ENCODE data around the gene TNRC18.

Gene TNRC18

DNA sequence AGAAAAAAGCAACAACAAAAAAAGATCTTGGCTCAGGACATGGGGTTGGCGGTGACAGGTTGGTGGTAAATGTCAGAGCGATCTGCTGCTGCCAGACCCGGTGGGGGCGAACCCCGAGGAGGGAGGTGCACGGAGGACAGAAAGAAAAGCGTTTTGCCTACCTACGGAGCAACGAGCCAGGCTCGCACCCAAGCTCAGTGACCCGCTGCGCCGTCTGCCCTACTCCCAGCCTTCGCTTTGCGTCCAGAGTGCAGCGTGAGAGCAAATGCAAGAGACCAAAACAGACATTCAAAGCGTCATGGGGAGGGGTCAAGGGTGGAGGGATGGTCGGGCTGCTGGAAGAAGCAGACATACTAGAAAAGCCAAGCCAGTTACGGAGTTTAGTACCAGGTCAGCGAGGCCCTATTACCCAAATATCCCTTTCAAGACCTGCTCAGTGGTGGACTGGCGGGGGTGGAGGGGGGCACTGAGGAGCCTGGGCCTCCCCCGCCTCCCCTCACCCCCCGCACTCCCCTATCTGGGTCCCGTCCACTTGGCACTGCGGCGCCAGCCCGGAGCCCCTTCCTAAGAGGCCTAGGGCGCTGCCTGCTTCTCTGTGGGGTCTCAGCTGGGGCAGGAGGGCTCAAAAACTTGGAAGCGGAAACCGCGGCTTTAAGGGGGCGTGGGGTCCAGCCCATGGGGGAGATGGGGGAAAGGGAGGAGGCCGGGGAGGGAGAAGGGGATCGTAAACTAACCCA, 74.0 kb downstream of the TNRC18 start:
- no peak overlapping the region for H3K4me3 ChIP-seq (IDR thresholded peaks at IDR 0.05; ENCODE audit: insufficient read depth, low read depth, low read length)
- no peaks in the 10 kb centered on the region for H3K36me3 ChIP-seq (ENCODE audit: insufficient read depth)
- H3K27me3 ChIP-seq (ENCODE audit: insufficient read depth, low read depth), result no peaks in the 10 kb centered on the region

DNA sequence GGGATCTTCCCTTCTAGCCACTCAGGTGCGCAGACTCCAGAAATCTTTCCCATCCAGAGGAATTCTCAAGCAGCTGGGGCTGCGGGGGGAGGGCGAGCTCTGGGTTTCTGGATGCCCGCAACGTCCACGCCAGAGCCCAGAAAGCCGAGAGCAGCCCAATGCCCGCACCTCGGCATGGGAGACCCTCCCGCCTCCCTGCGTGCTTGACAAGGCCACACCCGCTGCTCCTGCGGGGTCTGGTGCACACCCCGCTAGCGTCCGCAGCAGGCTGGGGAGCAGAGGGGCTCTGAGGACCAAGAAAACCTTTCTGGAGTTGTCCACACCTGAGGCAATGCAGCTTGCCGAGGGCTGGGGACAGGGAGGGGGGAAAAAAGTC, 74.6 kb downstream of the TNRC18 start:
- TF ChIP-seq, protein P1, sequence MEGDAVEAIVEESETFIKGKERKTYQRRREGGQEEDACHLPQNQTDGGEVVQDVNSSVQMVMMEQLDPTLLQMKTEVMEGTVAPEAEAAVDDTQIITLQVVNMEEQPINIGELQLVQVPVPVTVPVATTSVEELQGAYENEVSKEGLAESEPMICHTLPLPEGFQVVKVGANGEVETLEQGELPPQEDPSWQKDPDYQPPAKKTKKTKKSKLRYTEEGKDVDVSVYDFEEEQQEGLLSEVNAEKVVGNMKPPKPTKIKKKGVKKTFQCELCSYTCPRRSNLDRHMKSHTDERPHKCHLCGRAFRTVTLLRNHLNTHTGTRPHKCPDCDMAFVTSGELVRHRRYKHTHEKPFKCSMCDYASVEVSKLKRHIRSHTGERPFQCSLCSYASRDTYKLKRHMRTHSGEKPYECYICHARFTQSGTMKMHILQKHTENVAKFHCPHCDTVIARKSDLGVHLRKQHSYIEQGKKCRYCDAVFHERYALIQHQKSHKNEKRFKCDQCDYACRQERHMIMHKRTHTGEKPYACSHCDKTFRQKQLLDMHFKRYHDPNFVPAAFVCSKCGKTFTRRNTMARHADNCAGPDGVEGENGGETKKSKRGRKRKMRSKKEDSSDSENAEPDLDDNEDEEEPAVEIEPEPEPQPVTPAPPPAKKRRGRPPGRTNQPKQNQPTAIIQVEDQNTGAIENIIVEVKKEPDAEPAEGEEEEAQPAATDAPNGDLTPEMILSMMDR (conservative IDR thresholded peaks at IDR 0.05; ENCODE audit: low read depth, low read length), result no peak
- H4K20me1 ChIP-seq (ENCODE audit: insufficient read depth), result no peaks in the 10 kb centered on the region
- no peaks in the 10 kb centered on the region for H3K27me3 ChIP-seq (ENCODE audit: insufficient read depth, low read depth)
- no peaks in the 10 kb centered on the region for H3K36me3 ChIP-seq (ENCODE audit: insufficient read depth)
- H3K27ac ChIP-seq, result no peak overlapping the region
- H3K4me3 ChIP-seq (IDR thresholded peaks at IDR 0.05; ENCODE audit: insufficient read depth, low read depth, low read length), result no peak overlapping the region
- H3K79me2 ChIP-seq (ENCODE audit: insufficient read depth, low read depth), result peaks cover 17% of the 10 kb centered on the region; the same call in 1 of the 2 replicates
- no peak overlapping the region for H2AFZ ChIP-seq (ENCODE audit: low read depth)
- no peak overlapping the region for H3K9ac ChIP-seq
- peaks cover 15% of the 10 kb centered on the region for H3K4me1 ChIP-seq (ENCODE audit: low read depth, poor library complexity, severe bottlenecking)
- H3K4me2 ChIP-seq, result no peak overlapping the region

More for the DNA sequence above, 74.0 kb downstream of the TNRC18 start:
- Histone ChIP-seq H3K4me2 (no peak overlapping the region), H3K27ac (no peak overlapping the region), H3K9ac (no peak overlapping the region), H4K20me1 (ENCODE audit: insufficient read depth) (no peaks in the 10 kb centered on the region), H3K4me1 (ENCODE audit: low read depth, poor library complexity, severe bottlenecking) (peaks cover 22% of the 10 kb centered on the region), H3K79me2 (ENCODE audit: insufficient read depth, low read depth) (peaks cover 17% of the 10 kb centered on the region; the same call in 1 of the 2 replicates), H2AFZ (ENCODE audit: low read depth) (no peak overlapping the region)
- TF ChIP-seq, protein P1 (conservative IDR thresholded peaks at IDR 0.05; ENCODE audit: low read depth, low read length), result no peak

DNA sequence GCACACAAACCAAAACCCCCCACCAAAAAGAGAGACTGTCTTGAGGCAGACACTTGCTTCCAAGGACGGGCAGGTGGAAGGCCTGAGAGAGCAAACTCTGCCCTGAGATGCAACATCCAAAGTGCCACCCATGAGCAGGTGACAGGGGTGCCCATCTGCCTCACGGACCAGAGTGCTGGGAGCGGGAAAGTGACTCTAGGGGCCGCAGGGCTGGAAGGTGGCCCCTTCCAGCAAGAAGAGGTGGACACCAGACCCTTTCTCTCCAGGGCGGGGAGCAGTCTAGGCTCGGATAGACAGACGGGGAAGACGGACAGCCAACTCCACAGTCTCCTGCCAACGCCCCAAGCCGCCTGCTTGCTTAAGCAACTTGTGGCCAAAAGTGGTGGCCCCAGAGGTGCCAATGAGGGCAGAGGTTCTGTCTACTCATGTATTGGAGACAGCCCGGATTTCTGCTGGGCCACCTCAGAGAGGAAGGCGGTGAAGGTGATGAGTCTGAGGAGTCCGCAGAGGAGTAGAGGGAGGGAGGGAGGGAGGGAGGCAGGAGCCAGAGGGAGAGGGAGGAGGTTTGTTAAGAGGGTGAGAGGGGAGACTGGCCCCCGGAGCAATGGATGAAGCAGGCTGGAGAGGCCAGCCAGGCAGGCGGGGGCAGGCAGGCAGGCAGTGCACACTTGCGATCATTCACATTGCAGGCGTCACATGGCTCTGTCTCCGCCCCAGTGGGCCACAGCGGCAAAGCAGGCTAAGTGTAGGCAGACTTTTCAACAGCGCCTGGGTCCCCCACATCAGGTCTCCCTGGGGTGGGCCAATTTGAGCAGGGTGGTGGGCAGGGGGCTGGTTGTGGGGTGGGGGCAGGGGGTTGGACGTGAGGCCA, 75.3 kb downstream of the TNRC18 start:
- no peak overlapping the region for H3K4me2 ChIP-seq
- no peak overlapping the region for H2AFZ ChIP-seq (ENCODE audit: low read depth)
- no peak overlapping the region for H3K9ac ChIP-seq
- H3K27me3 ChIP-seq (ENCODE audit: insufficient read depth, low read depth), result no peaks in the 10 kb centered on the region
- no peaks in the 10 kb centered on the region for H3K36me3 ChIP-seq (ENCODE audit: insufficient read depth)
- peaks cover 12% of the 10 kb centered on the region; the same call in 1 of the 2 replicates for H3K79me2 ChIP-seq (ENCODE audit: insufficient read depth, low read depth)
- H3K27ac ChIP-seq, result no peak overlapping the region
- no peaks in the 10 kb centered on the region for H4K20me1 ChIP-seq (ENCODE audit: insufficient read depth)
- H3K4me3 ChIP-seq (IDR thresholded peaks at IDR 0.05; ENCODE audit: insufficient read depth, low read depth, low read length), result no peak overlapping the region
- TF ChIP-seq, protein P1 (conservative IDR thresholded peaks at IDR 0.05; ENCODE audit: low read depth, low read length), result no peak
- peaks cover 9% of the 10 kb centered on the region for H3K4me1 ChIP-seq (ENCODE audit: low read depth, poor library complexity, severe bottlenecking)

DNA sequence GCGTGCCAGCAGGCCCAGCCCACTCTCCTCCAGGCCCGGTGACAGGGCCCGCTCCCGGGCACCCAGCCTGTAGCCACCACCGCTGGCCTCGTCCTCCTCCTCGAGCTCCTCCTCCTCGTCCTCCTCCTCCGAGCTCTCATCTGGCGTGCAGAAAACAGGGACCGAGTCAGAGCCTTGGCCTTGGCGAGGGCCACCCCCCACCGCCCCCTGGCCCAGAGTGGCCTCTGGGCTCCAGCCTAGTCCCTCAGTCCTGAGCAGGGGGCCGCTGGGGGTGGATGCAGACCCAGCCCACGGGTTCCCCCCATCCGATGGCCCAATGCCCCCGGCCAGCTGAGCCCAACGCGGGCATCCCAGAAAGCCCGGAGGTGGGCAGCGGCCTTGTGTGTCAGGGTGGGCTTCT, 78.0 kb downstream of the TNRC18 start:
- H3K36me3 ChIP-seq (ENCODE audit: insufficient read depth), result peaks cover 4% of the 10 kb centered on the region; the same call in 1 of the 2 replicates
- H3K4me1 ChIP-seq (ENCODE audit: low read depth, poor library complexity, severe bottlenecking), result no peaks in the 10 kb centered on the region
- H4K20me1 ChIP-seq (ENCODE audit: insufficient read depth), result no peaks in the 10 kb centered on the region
- H3K4me3 ChIP-seq (IDR thresholded peaks at IDR 0.05; ENCODE audit: insufficient read depth, low read depth, low read length), result no peak overlapping the region
- H2AFZ ChIP-seq (ENCODE audit: low read depth), result no peak overlapping the region
- H3K4me2 ChIP-seq, result no peak overlapping the region
- TF ChIP-seq, protein P1 (conservative IDR thresholded peaks at IDR 0.05; ENCODE audit: low read depth, low read length), result no peak
- H3K27ac ChIP-seq, result no peak overlapping the region
- no peaks in the 10 kb centered on the region for H3K79me2 ChIP-seq (ENCODE audit: insufficient read depth, low read depth)
- H3K9ac ChIP-seq, result no peak overlapping the region
- H3K27me3 ChIP-seq (ENCODE audit: insufficient read depth, low read depth), result no peaks in the 10 kb centered on the region

Measured in KMS-11 (cell line).